ENCODE measurements around the gene FAM136A. TPM values are rescaled to one million over a fixed set of nuclear protein-coding genes. Genes with fewer than 3 reads are reported as not detected.
A peak's percentile ranks its signal among the peaks of the same experiment; 100 is the strongest.

FAM136A gene
- total and polyA plus RNA-seq, 2 of the 4 experiments (the other 2 are of a cell fraction), result 19.9 to 28.1 TPM

DNA sequence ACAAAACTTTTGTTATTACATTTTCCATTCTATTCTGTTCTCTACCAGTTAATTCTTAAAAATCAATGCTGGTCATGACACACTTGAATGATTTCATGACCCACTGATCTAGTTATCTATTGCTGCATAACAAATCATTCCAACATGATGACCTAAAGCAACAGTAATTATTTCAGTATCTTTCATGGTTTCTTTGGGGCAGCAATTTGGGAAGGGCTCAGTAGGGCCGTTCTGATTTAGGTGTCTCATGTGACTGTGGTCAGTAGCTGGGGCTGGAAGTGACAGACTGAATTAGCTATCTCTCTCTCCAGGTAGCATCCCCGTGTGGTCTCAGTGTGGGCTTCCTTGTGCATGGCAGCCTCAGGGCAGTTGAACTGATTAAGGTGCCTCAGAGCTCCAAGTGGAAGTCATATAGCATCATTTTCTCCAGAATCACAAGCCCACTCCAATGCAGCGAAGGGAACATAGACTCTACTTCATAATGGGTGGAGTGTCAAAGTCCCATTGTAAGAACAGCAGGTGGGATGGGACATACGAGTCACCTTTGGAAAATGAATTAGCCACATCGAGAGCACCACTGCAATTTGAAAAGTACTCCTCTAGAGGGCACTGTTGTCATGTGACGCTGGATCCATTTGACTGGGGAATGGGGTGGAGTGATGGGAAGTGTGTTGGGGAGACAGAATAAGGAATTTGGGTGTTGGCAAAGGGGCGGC lies 39.1 kb upstream of the FAM136A start:
- no peak overlapping the region for H3K18ac ChIP-seq (ENCODE audit: low read depth, low read length)
- H2AK5ac ChIP-seq (ENCODE audit: low read depth, low read length), result no peak overlapping the region
- H3K79me1 ChIP-seq (ENCODE audit: low read depth in 1 of 2, low read length in 2 of 2), result no peaks in the 10 kb centered on the region
- H3K9ac ChIP-seq (ENCODE audit: low read depth, low read length), result no peak overlapping the region
- H3K14ac ChIP-seq (replicated peaks; ENCODE audit: low read depth, low read length), result no peak overlapping the region
- DNase-seq, result peak; percentile 26
- WGBS, 2 experiments (ENCODE audit: extremely low coverage in 2 of 2, insufficient read length in 1 of 2), result 0% methylated on average over 2 of the region's 7 CpGs; no CpG with 5 or more reads in 1 of the 2 experiments
- no peak overlapping the region for H4K5ac ChIP-seq (ENCODE audit: low read depth, low read length)
- POLR2A ChIA-PET (ENCODE audit: unreplicated experiment), result no interaction called here
- H2AFZ ChIP-seq (replicated peaks; ENCODE audit: low read length, poor library complexity), result no peak overlapping the region
- peaks cover 6% of the 10 kb centered on the region for H3K27me3 ChIP-seq (ENCODE audit: control insufficient read depth, insufficient read depth, low read length)
- peak; percentile 78 for ATAC-seq (ENCODE audit: low read depth)
- no peaks in the 10 kb centered on the region for H3K9me3 ChIP-seq (ENCODE audit: control insufficient read depth, insufficient read depth, low read length)
- intact Hi-C loops (cut with micrococcal nuclease) (loop anchor here (1.0 kb wide), 2 partner anchors 276 to 307 kb away; no protein-coding TSS in a partner anchor), dilution Hi-C loops (cut with HindIII; ENCODE audit: low sequenced_read_pairs, unreplicated experiment) (no loop called here), in situ Hi-C loops (cut with MboI; ENCODE audit: low sequenced_read_pairs) (loop anchor here (10.0 kb wide), 1 partner anchor 274 kb away; no protein-coding TSS in a partner anchor)
- CTCF ChIA-PET, result interaction anchor here (0.7 to 1.6 kb wide), 2 partner anchors 146 to 277 kb away, joined by 4 to 7 read pairs; no protein-coding TSS in a partner anchor
- H2BK20ac ChIP-seq (ENCODE audit: low read depth, low read length), result no peak overlapping the region
- no peak overlapping the region for H2BK15ac ChIP-seq (ENCODE audit: low read depth, low read length)
- no peak overlapping the region for H3K56ac ChIP-seq (ENCODE audit: extremely low read depth, insufficient read depth, low read length)
- H3K23ac ChIP-seq (ENCODE audit: low read depth, low read length), result no peak overlapping the region
- H3K4ac ChIP-seq (ENCODE audit: low read depth, low read length), result no peak overlapping the region
- H4K8ac ChIP-seq (ENCODE audit: low read depth in 2 of 2, low read length in 2 of 2), result no peak overlapping the region
- no peak overlapping the region for H3K27ac ChIP-seq (ENCODE audit: insufficient read depth, low read length)
- H4K91ac ChIP-seq (ENCODE audit: insufficient read depth, low read depth, low read length), result no peak overlapping the region
- H3K9me1 ChIP-seq (ENCODE audit: insufficient read depth, low read length), result no peaks in the 10 kb centered on the region
- no peak overlapping the region for H3K4me3 ChIP-seq (ENCODE audit: insufficient read depth, low read depth, low read length)
- H2BK5ac ChIP-seq (ENCODE audit: low read depth, low read length, poor library complexity, severe bottlenecking), result no peak overlapping the region
- no peak overlapping the region for H2BK120ac ChIP-seq (ENCODE audit: low read depth, low read length)
- H4K20me1 ChIP-seq (ENCODE audit: insufficient read depth, low read length), result no peaks in the 10 kb centered on the region
- no peaks in the 10 kb centered on the region for H3K36me3 ChIP-seq (ENCODE audit: control insufficient read depth, insufficient read depth, low read length)
- no peak overlapping the region for H2AK9ac ChIP-seq (replicated peaks; ENCODE audit: low read depth, low read length, poor library complexity)
- H3K4me1 ChIP-seq (ENCODE audit: control insufficient read depth, insufficient read depth, low read length), result no peaks in the 10 kb centered on the region
- BruUV-seq (replicated peaks), result no TSS peak
- TF ChIP-seq BHLHE40 (IDR thresholded peaks at IDR 0.05; ENCODE audit: low read depth, low read length), result no peak
- TF ChIP-seq RAD21 (IDR thresholded peaks at IDR 0.05; ENCODE audit: low read length), result peak; percentile 87
- TF ChIP-seq MXI1 (IDR thresholded peaks at IDR 0.05; ENCODE audit: borderline replicate concordance, low read depth, low read length), result no peak
- TF ChIP-seq SMC3 (IDR thresholded peaks at IDR 0.05; ENCODE audit: low read depth, low read length), result peak; percentile 63
- TF ChIP-seq, protein P1, sequence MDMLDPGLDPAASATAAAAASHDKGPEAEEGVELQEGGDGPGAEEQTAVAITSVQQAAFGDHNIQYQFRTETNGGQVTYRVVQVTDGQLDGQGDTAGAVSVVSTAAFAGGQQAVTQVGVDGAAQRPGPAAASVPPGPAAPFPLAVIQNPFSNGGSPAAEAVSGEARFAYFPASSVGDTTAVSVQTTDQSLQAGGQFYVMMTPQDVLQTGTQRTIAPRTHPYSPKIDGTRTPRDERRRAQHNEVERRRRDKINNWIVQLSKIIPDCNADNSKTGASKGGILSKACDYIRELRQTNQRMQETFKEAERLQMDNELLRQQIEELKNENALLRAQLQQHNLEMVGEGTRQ (IDR thresholded peaks at IDR 0.05; ENCODE audit: low read depth, low read length), result no peak
- peak; percentile 72 for TF ChIP-seq CTCF (conservative IDR thresholded peaks at IDR 0.05; ENCODE audit: low read depth, low read length)
- no peak for TF ChIP-seq MAZ (IDR thresholded peaks at IDR 0.05; ENCODE audit: borderline replicate concordance, low read depth, low read length)
- H3K4me2 ChIP-seq (ENCODE audit: low read depth, low read length), result no peak overlapping the region

Data from IMR-90 (cell line).